CD14-positive monocyte (primary cell): ENCODE measurements around the gene ATXN1. TPM values are rescaled to one million over a fixed set of nuclear protein-coding genes. Genes with fewer than 3 reads are reported as not detected.

Source experiments
- DNase-seq, 3 donors: peaks; one replicate each; pipeline ENCODE4 v3.0.0-alpha.2; 2011 to 2022
- H2AFZ ChIP-seq: 2 replicates; pipeline ENCODE4 v1.6.0; 2012; ENCODE audit warnings: mild to moderate bottlenecking, low read depth, low read length, inconsistent platforms; ENCODE audit not compliant: insufficient read depth, poor library complexity, severe bottlenecking
- H3K27ac ChIP-seq, 2 donors: 1 replicate in 1 of 2; 2 replicates in 1 of 2; pipeline ENCODE4 v1.5.1; 2012 to 2013; ENCODE audit warnings: low read length in 2 of 2, control low read depth in 1 of 2, inconsistent platforms in 1 of 2, low read depth in 1 of 2, mild to moderate bottlenecking in 1 of 2
- H3K27me3 ChIP-seq, 2 donors: one replicate each; pipeline versions ENCODE4 v1.6.0 to v1.6.1; 2011 to 2013; ENCODE audit warnings: low read length in 2 of 2; ENCODE audit not compliant: control insufficient read depth in 2 of 2, insufficient read depth in 2 of 2
- H3K36me3 ChIP-seq, 2 donors: replicated peaks in 1 of 2; 1 replicate in 1 of 2; 2 replicates in 1 of 2; pipeline versions ENCODE4 v1.5.1 to v1.6.1; 2012 to 2013; ENCODE audit warnings: low read length in 2 of 2, control low read depth in 1 of 2, inconsistent platforms in 1 of 2, mild to moderate bottlenecking in 1 of 2; ENCODE audit not compliant: insufficient read depth in 2 of 2, control insufficient read depth in 1 of 2
- H3K4me1 ChIP-seq, 2 donors: 1 replicate in 1 of 2; 2 replicates in 1 of 2; pipeline versions ENCODE4 v1.5.1 to v1.6.1; 2012 to 2013; ENCODE audit warnings: low read length in 2 of 2, control low read depth in 1 of 2, inconsistent platforms in 1 of 2, mild to moderate bottlenecking in 1 of 2, moderate library complexity in 1 of 2; ENCODE audit not compliant: insufficient read depth in 2 of 2, control insufficient read depth in 1 of 2
- H3K4me2 ChIP-seq: replicated peaks from 2 replicates; pipeline ENCODE3; 2012; ENCODE audit warnings: low read length, moderate library complexity, mild to moderate bottlenecking; ENCODE audit not compliant: poor library complexity, severe bottlenecking; ENCODE audit errors: extremely low read depth
- H3K4me3 ChIP-seq, 3 experiments: fragments of 200-600 bp in 1 of 3; sonication (generic) in 1 of 3; replicated peaks in 1 of 3; 1 replicate in 2 of 3; 2 replicates in 1 of 3; pipeline ENCODE4 v1.5.1; 2011 to 2013; ENCODE audit warnings: low read length in 3 of 3, mild to moderate bottlenecking in 3 of 3, control low read depth in 2 of 3, low read depth in 2 of 3, inconsistent platforms in 1 of 3, moderate library complexity in 1 of 3
- H3K79me2 ChIP-seq: 2 replicates; pipeline ENCODE4 v1.6.0; 2012; ENCODE audit warnings: mild to moderate bottlenecking, control low read depth, inconsistent platforms, low read length, moderate library complexity; ENCODE audit not compliant: insufficient read depth
- H3K9ac ChIP-seq: 2 replicates; pipeline ENCODE4 v1.6.0; 2017; ENCODE audit warnings: low read length, mild to moderate bottlenecking; ENCODE audit not compliant: insufficient read depth, poor library complexity, severe bottlenecking
- H3K9me3 ChIP-seq, 2 donors: replicated peaks in 1 of 2; 1 replicate in 1 of 2; 2 replicates in 1 of 2; pipeline versions ENCODE4 v1.5.1 to v1.6.1; 2012 to 2013; ENCODE audit warnings: low read length in 2 of 2, control low read depth in 1 of 2; ENCODE audit not compliant: control insufficient read depth in 1 of 2, insufficient read depth in 1 of 2
- H4K20me1 ChIP-seq: 2 replicates; pipeline ENCODE4 v1.6.0; 2012; ENCODE audit warnings: mild to moderate bottlenecking, low read length, control low read depth, moderate library complexity; ENCODE audit not compliant: insufficient read depth
- H3K27ac Mint-ChIP-seq, 7 donors: one replicate each; pipeline ENCODE4 v1.8.0; 2020; ENCODE audit warnings: mild to moderate bottlenecking in 7 of 7, mixed read lengths in 7 of 7, moderate library complexity in 6 of 7, inconsistent platforms in 2 of 7
- H3K27me3 Mint-ChIP-seq, 3 donors: one replicate each; pipeline ENCODE4 v1.8.0; 2021 to 2022; ENCODE audit warnings: low read depth in 3 of 3, mild to moderate bottlenecking in 3 of 3, mixed read lengths in 3 of 3, moderate library complexity in 3 of 3, inconsistent platforms in 1 of 3
- H3K36me3 Mint-ChIP-seq, 2 donors: one replicate each; pipeline ENCODE4 v1.8.0; 2020; ENCODE audit warnings: mixed read lengths in 2 of 2, inconsistent platforms in 1 of 2, mild to moderate bottlenecking in 1 of 2
- H3K4me1 Mint-ChIP-seq: one replicate; pipeline ENCODE4 v1.8.0; 2020; ENCODE audit warnings: mild to moderate bottlenecking, mixed read lengths
- H3K4me3 Mint-ChIP-seq, 2 donors: one replicate each; pipeline ENCODE4 v1.8.0; 2020; ENCODE audit warnings: mild to moderate bottlenecking in 2 of 2, mixed read lengths in 2 of 2, moderate library complexity in 1 of 2
- H3K9me3 Mint-ChIP-seq, 7 donors: one replicate each; pipeline ENCODE4 v1.8.0; 2020 to 2022; ENCODE audit warnings: mixed read lengths in 7 of 7, mild to moderate bottlenecking in 6 of 7, moderate library complexity in 6 of 7, inconsistent platforms in 2 of 7
- WGBS: methylation state at CpG from one replicate; pipeline ENCODE4 v1.1.5; 2013; ENCODE audit warnings: missing lambda C conversion rate; ENCODE audit not compliant: insufficient coverage; 5-methylcytosine and 5-hydroxymethylcytosine counted together
- intact Hi-C, 2 donors: fragments of 100-400 bp; cut with micrococcal nuclease; formaldehyde crosslinking; loops; one replicate each; pipeline versions ENCODE4 v1.15.0 to v1.15.1; 2023
- polyA plus RNA-seq, 3 donors: library from polyadenylated mRNA; depleted of rRNA in 1 of 3; unstranded in 2 of 3; stranded (reverse) in 1 of 3; fragments of 300-500 nt in 2 of 3; fragments of >200 nt in 1 of 3; fragmentation: Illumina TruSeq in 2 of 3; gene quantifications; 1 replicate in 2 of 3; 2 replicates in 1 of 3; pipeline ENCODE4 v1.2.3, GENCODE V29; 2012 to 2021
- TF ChIP-seq, protein P1 (sequence below): fragments of 200-600 bp; IDR thresholded peaks from one replicate; pipeline ENCODE4 v1.8.0; 2022; ENCODE audit warnings: antibody characterized with exemption, mild to moderate bottlenecking

ATXN1 gene
- polyA plus RNA-seq, 3 donors: 8.8 to 19.1 (median 10.9) TPM

- H3K27ac ChIP-seq: no peak overlapping the region
- Mint-ChIP-seq H3K4me1 (peaks cover 36% of the 10 kb centered on the region), H3K27ac (peak overlapping the region in 1 of 7 donors; percentile 10), H3K9me3 (peaks cover 0 to 9% (median 4%) of the 10 kb centered on the region in 7 donors), H3K36me3 (peaks cover 21 to 27% of the 10 kb centered on the region in 2 donors), H3K27me3 (no peaks in the 10 kb centered on the region), H3K4me3 (peak overlapping the region in 1 of 2 donors; percentile 40)
- H3K27me3 ChIP-seq: no peaks in the 10 kb centered on the region
- no peak for DNase-seq
- no peak overlapping the region for H3K4me2 ChIP-seq
- H3K9me3 ChIP-seq: no peaks in the 10 kb centered on the region
- no peaks in the 10 kb centered on the region for H3K79me2 ChIP-seq
- peaks cover 23 to 24% of the 10 kb centered on the region in 2 donors for H3K4me1 ChIP-seq
- intact Hi-C loops: loop anchor here in 1 of 2 donors (10.0 kb wide), 1 partner anchor 168 kb away; the partner anchor contains the start of gene ATXN1
- peaks cover 0 to 5% of the 10 kb centered on the region in 2 donors for H3K36me3 ChIP-seq
- H2AFZ ChIP-seq: no peak overlapping the region
- H3K9ac ChIP-seq: no peak overlapping the region
- H3K4me3 ChIP-seq: no peak overlapping the region
- WGBS: 95% methylated on average over 7 of the region's 10 CpGs
- no peaks in the 10 kb centered on the region for H4K20me1 ChIP-seq
- TF ChIP-seq, protein P1, sequence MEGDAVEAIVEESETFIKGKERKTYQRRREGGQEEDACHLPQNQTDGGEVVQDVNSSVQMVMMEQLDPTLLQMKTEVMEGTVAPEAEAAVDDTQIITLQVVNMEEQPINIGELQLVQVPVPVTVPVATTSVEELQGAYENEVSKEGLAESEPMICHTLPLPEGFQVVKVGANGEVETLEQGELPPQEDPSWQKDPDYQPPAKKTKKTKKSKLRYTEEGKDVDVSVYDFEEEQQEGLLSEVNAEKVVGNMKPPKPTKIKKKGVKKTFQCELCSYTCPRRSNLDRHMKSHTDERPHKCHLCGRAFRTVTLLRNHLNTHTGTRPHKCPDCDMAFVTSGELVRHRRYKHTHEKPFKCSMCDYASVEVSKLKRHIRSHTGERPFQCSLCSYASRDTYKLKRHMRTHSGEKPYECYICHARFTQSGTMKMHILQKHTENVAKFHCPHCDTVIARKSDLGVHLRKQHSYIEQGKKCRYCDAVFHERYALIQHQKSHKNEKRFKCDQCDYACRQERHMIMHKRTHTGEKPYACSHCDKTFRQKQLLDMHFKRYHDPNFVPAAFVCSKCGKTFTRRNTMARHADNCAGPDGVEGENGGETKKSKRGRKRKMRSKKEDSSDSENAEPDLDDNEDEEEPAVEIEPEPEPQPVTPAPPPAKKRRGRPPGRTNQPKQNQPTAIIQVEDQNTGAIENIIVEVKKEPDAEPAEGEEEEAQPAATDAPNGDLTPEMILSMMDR: no peak
Measured at GRCh38 chr6:16596616-16597331, 164.5 kb downstream of the ATXN1 start.

- Histone ChIP-seq H3K79me2 (no peaks in the 10 kb centered on the region), H3K4me3 (no peak overlapping the region), H3K27me3 (no peaks in the 10 kb centered on the region), H3K36me3 (peaks cover 0 to under 1% of the 10 kb centered on the region in 2 donors), H3K9me3 (no peaks in the 10 kb centered on the region), H2AFZ (no peak overlapping the region), H4K20me1 (no peaks in the 10 kb centered on the region), H3K4me2 (no peak overlapping the region), H3K4me1 (peaks cover 34 to 36% of the 10 kb centered on the region in 2 donors), H3K9ac (no peak overlapping the region), H3K27ac (no peak overlapping the region)
- Mint-ChIP-seq H3K36me3 (peaks cover 15 to 20% of the 10 kb centered on the region in 2 donors), H3K4me1 (peaks cover 43% of the 10 kb centered on the region), H3K27me3 (no peaks in the 10 kb centered on the region), H3K9me3 (peaks cover 0 to 6% (median 4%) of the 10 kb centered on the region in 7 donors), H3K27ac (peak overlapping the region in 2 of 7 donors; percentile 57 to 73), H3K4me3 (no peak overlapping the region)
- 76% methylated on average over 3 of the region's 8 CpGs for WGBS
- intact Hi-C loops: loop anchor here in 1 of 2 donors (10.0 kb wide), 1 partner anchor 169 kb away; the partner anchor contains the start of gene ATXN1
- no peak for DNase-seq
- TF ChIP-seq, protein P1: no peak
Measured at GRCh38 chr6:16595514-16596120, 165.6 kb downstream of the ATXN1 start.
